Stimulated activated CD4-positive, alpha-beta T cell treated with anti-CD3 and anti-CD28 coated beads, Interleukin-15, amount 100 ng/mL, for 1 hour (primary cell): Measurements from ENCODE around the gene NPW.
"Not testable (repeated sequence)": the region's sequence is repeated elsewhere in the genome, so short reads cannot be mapped to it uniquely, and the experiment has no call there.

Source experiments
- DNase-seq, 2 donors: peaks; one replicate each; pipeline ENCODE4 v3.0.0-alpha.2; 2020; ENCODE audit warnings: low read depth in 1 of 2, low spot score in 1 of 2

Gene NPW

DNA sequence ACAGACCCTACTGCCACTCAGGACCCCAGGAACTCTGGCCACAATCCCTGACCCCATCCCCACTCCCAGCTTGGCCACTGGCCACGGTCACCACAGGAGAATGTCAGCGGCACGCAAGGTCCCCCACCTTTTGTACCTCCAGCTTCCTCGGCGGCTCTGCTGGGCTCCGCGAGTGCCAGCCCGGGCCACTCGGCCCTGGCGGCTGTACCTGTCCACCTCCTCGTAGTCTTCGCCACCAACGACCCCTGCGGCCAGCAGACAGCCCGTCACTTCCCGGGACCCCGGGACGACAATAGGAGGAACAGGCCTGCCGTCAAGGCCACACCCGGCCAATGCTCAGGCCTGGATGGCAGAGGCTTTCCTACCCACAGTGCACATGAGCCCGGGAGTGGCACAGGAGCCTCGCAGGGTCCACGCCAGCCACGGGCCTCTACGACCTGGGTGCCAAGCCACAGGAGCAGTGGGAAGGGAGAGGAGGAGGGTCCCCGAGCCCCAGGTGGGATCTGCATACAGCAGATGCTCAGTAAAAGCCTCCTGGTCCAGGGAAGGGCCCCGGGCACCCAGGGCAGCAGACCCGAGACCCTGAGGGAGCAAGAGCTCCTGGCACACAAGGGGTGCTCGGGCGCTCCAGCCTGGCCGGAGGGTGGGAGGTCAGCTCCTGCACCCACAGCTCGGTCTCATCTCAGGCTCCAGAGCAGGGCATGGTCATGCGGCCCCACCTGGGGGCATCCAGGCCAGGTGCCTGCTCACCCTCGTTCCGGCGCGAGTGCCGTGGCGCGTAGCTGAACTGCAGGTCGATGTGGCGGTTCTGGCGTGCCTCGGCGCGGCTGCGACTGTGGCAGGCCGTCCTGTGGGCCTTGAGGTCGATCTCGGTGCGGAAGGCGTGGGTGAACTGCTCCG, 17.9 kb upstream of the NPW start:
- DNase-seq: no peak

DNA sequence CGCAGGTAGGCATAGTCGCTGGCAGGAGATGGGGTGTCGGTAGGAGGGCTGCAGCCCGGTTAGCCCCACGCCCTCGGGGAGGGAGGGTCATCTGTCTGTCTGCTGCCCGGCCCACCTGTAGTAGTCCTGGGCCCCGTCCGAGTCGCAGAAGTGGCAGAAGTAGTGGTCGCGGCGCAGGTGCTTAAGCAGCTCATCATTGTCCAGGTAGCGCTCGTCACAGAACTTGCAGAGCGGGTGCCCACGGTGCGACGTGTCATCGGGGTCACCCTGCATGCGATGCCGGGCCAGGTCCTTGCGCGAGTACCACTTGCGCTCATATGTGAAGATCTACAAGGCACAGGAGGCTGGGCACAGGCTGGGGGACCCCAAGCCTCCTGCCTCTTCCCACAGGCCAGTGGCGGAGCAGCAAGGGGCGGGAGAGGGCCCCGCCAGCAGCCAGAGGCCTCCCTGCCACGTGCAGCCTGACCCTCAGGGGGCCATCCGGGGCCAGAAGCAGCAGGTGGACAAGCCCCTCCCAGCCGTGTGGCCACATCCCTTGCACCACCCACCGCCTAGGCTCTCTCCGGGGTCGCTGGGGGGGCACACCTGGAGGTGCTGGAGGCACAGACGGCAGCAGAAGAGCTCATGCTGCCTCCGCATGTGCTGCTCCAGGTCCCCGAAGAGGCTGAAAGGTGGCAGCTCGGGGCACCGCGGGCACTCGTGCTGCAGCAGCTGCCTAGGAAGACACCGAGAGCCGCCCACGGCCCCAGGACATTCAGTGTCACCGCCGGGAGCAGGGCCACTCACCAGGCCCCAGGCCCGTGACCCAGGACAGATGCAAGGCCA, 17.0 kb upstream of the NPW start:
- no peak for DNase-seq

DNA sequence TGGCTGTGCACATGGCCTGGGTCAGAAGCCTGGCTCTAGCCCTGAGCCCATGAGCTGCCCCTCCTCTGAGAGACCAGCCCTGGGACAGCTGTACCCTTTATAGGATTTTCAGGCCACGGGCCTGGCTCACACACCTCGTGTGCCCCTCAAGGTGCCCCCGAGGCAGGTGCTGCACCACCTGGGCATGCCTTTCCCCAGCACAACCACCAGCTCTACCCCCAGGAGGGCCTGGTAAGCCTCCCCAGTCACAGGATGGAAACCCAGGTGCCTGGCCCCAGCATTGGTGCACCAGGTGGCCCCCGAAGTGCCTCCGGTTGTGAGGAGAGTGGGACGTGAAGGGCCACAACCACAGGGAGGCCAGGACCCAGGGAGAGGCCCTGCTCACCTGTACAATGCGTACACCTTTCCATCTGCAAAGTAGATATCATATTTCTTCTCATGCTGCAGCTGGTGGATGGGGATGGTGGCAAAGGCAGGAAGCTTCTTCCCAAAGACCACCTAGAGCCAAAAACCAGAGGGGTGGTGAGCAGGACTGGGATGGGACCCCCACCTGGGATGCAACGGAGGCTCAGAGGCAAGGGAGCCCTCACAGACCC, 16.3 kb upstream of the NPW start:
- DNase-seq: no peak

DNA sequence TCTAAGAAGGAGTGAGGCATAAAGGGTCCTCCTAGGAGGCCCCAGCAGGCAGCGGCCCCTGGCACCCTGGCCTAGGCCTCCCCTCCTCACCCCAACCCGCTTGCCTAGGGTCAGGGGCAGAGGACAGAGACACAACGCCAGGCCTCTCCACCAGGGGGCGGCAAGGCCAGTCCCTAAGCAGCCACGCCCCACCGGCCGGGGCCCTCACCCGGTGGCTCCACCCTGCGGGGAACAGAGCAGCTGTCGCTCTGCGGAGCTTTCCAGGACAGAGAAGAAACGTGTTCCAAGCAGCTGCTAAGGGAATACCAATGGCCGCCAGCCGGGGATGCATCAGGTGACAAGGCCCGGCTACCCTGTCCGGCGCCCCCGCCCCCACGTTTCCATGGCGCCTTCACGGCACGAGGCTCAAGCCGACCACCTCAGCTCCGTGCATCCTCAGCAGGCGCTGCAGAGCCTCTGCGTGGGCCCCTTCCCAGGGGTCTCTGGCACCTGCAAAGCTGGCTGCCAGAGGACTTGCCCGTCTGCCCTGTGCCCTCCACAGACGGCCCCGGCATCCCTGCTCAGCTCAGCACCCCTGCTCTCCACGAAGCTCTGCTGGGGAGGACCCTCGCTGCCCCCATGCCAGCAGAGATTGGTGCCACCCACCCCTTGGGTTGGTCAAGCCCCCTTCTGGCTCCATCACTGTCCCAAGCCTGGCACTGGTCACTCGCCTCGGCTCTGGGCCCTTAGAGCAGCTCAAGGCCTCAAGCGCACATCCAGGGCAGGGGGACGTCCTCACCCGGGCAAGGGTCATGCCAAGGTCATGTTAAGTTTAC, 15.6 kb upstream of the NPW start:
- DNase-seq: peak; percentile 72 to 81

DNA sequence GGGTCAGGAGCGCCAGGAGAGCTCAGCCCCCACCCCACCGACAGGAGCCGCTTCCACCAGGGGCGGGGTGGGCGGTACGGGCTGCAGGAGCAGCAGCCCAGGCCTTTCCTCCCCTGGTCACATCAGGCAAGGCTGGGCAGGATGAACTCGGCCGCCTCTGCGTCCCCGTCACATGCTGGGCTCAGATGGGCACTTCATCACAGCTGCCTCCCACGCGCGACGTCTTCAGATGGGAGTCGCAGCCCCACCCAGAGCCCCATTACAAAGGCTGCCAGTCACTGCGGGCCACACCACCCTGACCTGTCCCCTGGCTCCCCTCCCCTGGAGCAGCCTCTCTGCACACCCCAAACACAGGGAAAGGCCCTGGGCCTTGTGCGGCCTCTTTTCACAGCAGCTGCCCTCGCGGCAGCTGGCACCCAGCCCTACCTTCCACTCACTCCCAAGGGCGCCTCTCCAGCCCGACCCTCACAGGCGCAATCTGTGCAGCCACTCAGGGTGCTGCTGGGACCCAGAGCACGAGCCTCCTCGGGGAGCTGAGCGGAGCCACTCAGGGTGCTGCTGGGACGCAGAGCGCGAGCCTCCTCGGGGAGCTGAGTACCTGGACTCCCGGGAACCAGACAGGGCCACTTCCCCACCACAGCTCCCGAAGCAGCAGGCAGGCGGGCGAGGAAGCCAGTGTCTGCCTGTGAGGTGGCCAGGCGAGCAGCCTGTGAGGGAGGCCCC, 14.6 kb upstream of the NPW start:
- no peak for DNase-seq

DNA sequence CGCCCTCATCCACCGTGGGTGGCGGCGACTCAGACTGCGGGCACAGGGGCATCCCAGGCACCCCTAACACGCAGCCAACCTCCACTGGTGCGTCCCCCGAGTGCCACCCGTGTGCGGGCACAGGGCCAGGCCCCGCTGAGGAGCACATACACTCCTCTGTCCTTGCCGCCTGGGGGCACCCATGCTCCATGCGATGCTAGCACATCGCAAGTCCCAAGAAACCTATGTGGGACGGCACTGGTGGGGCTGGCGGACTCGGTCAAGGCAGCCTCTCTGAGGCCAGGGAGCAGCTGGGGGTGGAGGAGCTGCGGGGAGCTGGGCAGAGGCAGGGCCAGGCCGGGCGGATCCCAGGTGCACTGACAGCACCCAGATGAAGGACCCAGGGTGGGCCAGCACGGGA, 13.9 kb upstream of the NPW start:
- no peak for DNase-seq

DNA sequence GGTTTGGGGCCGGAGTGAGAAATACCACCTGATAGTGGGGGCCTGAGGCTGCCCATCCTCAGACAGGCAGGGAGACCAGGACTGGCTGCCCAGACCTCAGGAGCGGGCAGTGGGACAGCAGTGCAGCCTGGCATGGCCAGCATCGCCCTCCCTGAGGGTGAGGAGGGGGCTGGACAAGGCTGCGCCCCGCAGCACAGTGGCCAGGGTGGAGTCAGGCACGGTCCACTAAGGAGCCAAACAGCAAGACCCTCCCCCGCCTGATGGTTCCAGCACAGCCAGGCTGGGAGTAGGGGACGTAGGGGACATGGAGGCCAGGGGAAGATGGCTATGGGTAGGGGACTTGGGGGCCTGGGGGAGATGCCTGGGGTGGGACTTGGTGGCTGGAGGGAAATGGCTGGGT, 13.3 kb upstream of the NPW start:
- no peak for DNase-seq

DNA sequence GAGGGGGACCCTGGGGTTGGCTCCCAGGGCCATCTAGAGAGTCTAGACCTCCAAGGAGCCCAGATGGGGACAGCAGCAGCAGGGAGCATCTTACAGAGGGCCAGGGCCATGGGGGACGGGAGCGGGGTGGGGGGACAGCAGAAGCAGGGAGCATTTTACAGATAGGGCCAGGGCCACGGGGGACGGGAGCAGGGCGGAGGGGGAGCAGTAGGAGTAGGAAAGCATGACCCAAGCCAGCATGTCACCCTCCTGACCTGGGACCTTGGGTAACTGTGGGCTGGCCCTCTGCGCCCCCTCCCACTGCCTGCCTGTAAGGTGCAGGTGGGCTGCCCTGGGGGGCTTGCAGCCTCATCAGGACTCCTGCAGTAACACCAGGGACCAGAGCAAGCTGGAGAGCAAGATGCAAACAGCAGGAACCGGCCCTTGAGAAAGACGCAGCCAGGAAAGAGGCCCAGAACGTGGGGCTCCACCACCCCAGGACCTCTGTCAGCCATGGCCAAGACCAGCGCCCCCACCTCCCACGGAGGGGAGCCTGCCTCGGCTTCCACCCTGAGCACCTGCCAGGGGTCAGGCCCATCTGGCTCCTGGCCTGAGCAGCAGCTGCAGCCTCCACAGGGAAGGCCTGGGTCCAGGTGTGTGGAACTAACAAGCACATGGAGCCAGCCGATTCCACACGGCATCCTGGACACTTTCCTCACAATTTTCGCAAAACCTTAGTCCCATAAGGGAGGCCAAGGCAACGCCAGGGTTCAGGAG, 12.3 kb upstream of the NPW start:
- DNase-seq: no peak

DNA sequence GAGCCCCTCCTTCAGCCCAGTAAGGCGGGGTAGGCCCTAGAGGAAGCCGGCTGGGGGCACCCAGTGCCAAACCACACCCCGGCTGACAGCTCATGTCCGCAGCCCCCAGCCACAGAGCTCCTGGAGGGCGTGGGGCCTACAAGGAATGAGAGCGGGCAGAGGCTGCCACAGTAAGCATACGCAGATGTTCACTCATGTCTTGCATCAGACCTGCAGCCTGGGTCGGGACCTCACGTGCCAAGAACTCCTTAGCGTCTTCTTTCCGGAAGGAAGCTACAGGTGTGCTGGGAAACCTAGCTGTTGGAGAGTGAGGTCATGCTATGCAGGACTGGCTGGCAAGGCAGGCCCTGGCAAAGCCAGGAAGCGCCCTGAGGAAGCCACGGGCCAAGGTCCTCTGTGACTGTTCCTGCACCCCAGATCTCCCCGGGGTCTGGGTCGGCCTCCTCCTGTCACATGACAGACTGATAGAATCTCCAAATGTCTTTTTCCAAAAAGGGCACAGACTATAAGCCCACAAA, 11.5 kb upstream of the NPW start:
- DNase-seq: no peak

DNA sequence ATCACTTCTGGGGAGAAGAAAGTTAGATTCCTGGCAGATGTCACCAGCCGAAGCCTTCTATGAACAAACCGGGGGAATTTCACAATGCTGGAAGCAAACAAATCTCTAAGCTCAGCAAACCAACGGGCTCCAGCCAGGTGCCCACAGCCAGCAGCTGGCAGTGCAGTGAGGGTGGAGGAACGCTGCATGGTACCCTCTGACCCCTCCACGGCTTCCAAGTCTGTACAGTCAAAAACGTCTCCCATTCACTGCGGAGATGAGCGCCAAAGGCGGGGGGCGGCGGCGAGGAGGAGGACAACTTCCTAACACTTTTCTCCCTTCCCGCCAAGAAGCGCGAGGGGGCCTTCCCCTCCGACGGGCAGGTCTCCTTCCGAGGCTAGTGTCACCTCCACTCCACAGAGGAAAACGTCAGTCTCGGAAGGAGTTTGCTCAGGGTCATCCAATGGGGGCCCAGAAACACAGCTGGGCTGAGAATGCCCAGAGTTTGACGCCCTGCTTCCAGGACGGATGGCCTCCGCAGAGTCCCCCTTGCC, 10.9 kb upstream of the NPW start:
- DNase-seq: no peak

DNA sequence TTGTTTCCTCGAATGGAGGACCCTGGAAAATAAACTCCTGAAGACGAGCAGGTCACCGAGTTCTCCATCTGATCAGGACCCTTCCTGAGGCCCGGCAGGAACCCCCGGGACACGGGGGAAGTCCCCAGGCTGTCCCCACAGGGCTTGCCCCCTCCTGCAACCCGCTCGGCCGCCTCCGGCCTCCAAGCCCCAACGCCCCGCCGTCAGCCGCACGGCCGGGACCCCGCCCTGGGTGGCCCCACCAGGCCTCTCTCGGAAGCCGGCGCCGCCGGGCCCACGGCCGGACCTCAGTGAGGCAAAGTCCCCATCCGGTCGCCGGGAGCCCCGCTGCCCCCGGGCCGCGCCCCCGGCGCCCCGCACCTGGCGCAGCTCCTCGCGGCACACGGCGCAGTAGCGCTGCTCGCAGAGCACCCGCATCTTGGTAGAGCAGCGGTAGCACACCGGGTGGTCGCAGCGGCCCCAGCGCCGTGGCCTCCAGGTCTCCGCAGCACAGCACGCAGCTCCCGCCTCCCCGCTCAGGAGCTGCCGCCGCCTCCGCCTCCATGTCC, 10.3 kb upstream of the NPW start:
- DNase-seq: no peak

DNA sequence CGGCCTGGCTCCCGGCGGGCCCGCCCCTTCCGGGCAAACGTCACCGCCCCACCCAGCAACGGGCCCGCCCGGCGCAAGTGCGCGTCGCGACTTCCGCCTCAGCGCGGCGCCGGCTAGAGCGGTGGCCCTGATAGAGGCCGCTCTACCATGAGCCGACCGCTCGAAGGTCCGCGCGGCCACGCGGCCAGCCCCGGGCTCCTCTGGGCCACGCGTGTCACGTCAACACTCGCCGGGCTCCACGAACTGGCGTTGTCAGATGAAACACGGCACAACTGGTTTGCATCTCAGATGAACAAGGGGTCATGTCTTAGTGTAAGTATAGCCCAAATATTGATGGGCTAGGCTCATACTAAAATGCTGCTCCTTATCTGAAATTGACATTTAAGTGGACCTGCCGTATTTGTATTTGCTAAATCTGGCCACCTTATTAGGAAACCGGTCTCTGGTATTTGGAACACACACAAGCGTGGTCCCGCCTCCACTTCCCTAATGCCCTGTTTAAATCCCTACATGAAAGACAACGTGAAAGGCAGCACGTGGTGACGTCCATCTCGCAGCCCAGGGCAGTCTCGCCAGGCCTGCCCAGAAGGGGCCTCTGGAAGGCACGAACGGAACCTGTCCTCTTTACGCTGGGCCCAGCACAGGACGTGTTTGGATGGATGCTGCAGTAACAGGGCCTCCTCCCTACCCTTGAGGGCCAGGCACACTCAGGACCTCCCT, 9.6 kb upstream of the NPW start, which contains the start of gene ZNF598:
TSS of gene ZNF598 (minus strand) at position 31 of the 720 bp plus-strand sequence.
- DNase-seq: peak; percentile 62 to 71

DNA sequence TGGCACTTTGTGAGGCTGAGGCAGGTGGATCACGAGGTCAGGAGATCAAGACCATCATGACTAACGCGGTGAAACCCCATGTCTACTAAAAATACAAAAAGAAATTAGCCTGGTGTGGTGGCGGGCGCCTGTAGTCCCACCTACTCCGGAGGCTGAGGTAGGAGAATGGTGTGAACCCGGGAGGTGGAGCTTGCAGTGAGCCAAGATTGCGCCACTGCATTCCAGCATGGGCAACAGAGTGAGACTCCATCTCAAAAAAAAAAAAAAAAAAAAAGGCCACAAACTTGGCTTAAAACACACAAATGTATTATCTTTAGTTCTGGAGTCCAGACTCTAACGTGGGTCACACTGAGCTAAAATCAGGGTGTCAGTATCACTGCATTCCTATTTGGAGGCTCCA, 7.9 kb upstream of the NPW start:
- not testable (repeated sequence) for DNase-seq

DNA sequence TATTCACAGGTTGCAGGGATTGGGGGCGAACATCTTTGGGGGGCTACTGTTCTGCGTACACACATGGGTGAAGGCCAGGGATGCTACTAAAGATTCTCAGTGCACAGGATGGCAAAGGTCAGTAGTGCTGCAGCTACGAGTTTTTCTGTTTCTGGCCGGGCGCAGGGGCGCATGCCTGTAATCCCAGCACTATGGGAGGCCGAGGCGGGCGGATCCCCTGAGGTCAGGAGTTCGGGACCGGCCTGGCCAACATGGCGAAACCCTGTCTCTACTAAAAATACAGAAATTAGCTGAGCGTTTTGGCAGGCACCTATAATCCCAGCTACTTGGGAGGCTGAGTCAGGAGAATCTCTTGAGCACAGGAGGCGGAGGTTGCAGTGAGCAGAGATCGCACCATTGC, 6.1 kb upstream of the NPW start:
- DNase-seq: no peak

DNA sequence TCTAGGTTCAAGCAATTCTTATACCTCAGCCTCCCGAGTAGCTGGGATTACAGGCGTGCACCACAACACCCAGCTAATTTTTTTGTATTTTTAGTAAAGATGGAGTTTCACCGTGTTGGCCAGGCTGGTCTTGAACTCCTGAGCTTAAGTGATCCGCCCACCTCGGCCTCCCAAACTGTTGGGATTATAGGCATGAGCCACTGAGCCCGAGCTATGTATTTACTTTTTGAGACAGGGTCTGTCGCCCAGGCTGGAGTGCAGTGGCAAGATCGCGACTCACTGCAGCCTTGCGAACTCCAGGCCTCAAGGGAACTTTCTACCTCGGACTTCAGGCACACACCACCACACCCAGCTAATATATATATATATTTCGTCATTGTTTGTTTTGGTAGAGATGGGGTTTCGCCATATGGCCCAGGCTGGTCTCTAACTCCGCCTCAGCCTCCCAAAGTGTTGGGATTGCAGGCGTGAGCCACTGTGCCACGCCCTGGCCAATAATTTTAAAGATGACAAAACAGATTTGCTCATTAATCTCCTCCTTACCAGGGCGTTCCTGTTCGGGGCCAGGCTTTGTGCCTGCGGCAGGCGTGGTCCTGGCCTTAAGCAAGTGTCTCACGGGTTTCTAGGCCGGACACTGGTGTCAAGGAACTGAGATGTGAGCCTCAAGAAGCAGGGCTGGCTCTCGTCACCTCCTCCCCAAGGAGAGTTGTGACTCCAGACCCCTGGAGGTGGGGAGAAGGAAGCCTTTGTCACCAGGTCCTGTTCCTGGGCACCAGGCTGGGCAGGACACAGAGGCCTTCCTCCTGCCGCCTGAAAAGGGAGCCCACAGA, 4.3 kb upstream of the NPW start:
- DNase-seq: no peak

DNA sequence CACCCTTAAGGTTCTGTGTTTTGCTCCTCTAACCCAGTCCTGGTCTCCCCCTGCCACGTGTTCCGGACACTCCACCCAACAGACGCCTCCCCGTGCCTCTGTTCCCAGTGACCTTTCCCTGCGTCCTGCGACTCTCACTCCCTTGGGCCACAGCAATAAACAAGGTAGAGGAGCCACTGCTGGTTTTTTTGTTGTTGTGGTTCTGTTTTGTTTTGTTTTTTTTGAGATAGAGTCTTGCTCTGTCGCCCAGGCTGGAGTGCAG, 3.7 kb upstream of the NPW start:
- DNase-seq: no peak

DNA sequence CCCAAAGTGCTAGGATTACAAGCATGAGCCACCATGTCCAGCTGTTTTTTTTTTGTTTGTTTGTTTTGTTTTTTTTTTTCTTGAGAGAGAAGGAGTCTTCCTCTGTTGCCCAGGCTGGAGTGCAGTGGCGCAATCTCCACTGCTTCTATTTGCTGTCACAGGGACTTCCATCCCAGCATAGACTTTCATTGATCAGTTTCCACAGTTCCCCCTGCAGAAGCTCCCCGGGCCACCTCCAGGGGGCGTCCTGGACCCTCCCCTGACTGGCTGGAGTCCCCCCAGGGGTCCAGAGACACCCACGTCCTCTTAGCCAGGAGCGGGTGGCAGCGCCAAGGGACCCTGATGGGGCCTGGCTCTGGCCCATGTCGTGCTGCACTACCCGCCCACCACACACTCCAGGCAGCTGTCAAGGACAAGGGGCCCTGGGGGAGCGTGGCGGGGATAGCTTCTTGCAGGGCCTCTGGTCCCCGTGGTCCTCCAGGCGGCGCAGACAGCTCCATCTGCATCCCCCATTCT, 3.1 kb upstream of the NPW start:
- DNase-seq: no peak
